CD8-positive, alpha-beta memory T cell (primary cell): ENCODE results near the gene CDH8. TPM values are rescaled to one million over a fixed set of nuclear protein-coding genes. Genes with fewer than 3 reads are reported as not detected.

Source experiments
- CTCF ChIA-PET: fragments of 350-600 bp; sonication (Branson Sonifier 250); formaldehyde crosslinking; loops from one replicate; lab custom pipeline; 2021; ENCODE audit warnings: antibody characterized with exemption; lab: Charles Lee
- POLR2A ChIA-PET: fragments of 350-600 bp; sonication (Branson Sonifier 250); formaldehyde crosslinking; loops from one replicate; lab custom pipeline; 2021; ENCODE audit warnings: antibody characterized with exemption; lab: Charles Lee
- DNase-seq, 5 donors: peaks; one replicate each; pipeline versions ENCODE4 v3.0.0 to v3.0.0-alpha.2; 2020 to 2022; ENCODE audit warnings: mixed read lengths in 1 of 5
- H3K27ac ChIP-seq: one replicate; pipeline ENCODE4 v1.7.0; 2013; ENCODE audit warnings: low read depth, mild to moderate bottlenecking, low read length, moderate library complexity
- H3K27me3 ChIP-seq: 2 replicates; pipeline ENCODE4 v1.7.0; 2013; ENCODE audit warnings: low read length, mild to moderate bottlenecking; ENCODE audit not compliant: insufficient read depth, poor library complexity, severe bottlenecking
- H3K36me3 ChIP-seq: 2 replicates; pipeline ENCODE4 v1.7.0; 2013; ENCODE audit warnings: mild to moderate bottlenecking, low read length, moderate library complexity; ENCODE audit not compliant: insufficient read depth
- H3K4me1 ChIP-seq: 2 replicates; pipeline ENCODE4 v1.7.0; 2013; ENCODE audit warnings: mild to moderate bottlenecking, low read length, moderate library complexity; ENCODE audit not compliant: insufficient read depth
- H3K4me3 ChIP-seq: 2 replicates; pipeline ENCODE4 v1.7.0; 2013; ENCODE audit warnings: mild to moderate bottlenecking, low read length
- H3K9me3 ChIP-seq: 2 replicates; pipeline ENCODE4 v1.7.0; 2013; ENCODE audit warnings: mild to moderate bottlenecking, low read length
- H3K27ac Mint-ChIP-seq, 8 donors: one replicate each; pipeline ENCODE4 v1.8.0; 2020 to 2021; ENCODE audit warnings: mixed read lengths in 8 of 8, mild to moderate bottlenecking in 6 of 8, inconsistent platforms in 3 of 8, moderate library complexity in 3 of 8
- H3K27me3 Mint-ChIP-seq, 2 donors: one replicate each; pipeline ENCODE4 v1.8.0; 2020 to 2021; ENCODE audit warnings: mixed read lengths in 2 of 2, mild to moderate bottlenecking in 1 of 2, moderate library complexity in 1 of 2
- H3K36me3 Mint-ChIP-seq, 3 donors: one replicate each; pipeline ENCODE4 v1.8.0; 2020 to 2021; ENCODE audit warnings: mixed read lengths in 3 of 3, inconsistent platforms in 1 of 3, mild to moderate bottlenecking in 1 of 3
- H3K4me1 Mint-ChIP-seq, 3 donors: one replicate each; pipeline ENCODE4 v1.8.0; 2020 to 2021; ENCODE audit warnings: mixed read lengths in 3 of 3, inconsistent platforms in 1 of 3, mild to moderate bottlenecking in 1 of 3
- H3K4me3 Mint-ChIP-seq, 7 donors: one replicate each; pipeline ENCODE4 v1.8.0; 2020 to 2021; ENCODE audit warnings: mixed read lengths in 7 of 7, mild to moderate bottlenecking in 6 of 7, moderate library complexity in 4 of 7, inconsistent platforms in 2 of 7
- H3K9me3 Mint-ChIP-seq, 5 donors: one replicate each; pipeline ENCODE4 v1.8.0; 2020 to 2022; ENCODE audit warnings: mixed read lengths in 5 of 5, mild to moderate bottlenecking in 3 of 5, moderate library complexity in 2 of 5, inconsistent platforms in 1 of 5
- polyA plus RNA-seq: library from polyadenylated mRNA; unstranded; fragments of 300-500 nt; fragmentation: Illumina TruSeq; gene quantifications from one replicate; pipeline ENCODE4 v1.2.3, GENCODE V29; 2021
- total RNA-seq, 2 experiments: library from RNA; stranded (reverse); gene quantifications; one replicate each; pipeline ENCODE4 v1.2.3, GENCODE V29; 2021

CDH8 gene
- total and polyA plus RNA-seq, 3 experiments from 2014 or later = not detected

DNA sequence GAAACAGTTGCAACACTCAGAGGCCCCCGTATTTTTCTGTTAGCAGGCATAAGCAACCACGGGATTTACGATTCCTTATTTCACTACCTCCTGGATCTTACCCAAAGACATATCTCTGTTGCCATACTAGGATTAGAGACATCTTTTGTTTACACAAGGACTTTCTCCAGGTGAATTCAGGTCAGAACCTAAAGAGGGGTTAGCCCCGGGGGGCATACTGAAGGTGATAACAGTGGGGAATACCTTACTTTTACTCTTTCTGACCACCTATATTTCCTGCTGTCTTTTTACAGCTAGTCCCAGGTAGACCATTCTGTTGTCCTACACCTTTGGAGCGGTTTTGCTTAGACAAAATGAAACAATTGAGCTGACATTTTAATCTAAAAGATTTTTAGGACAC, 27.9 kb upstream of the CDH8 start:
- DNase-seq = no peak
- CTCF ChIA-PET = no interaction called here
- H3K9me3 ChIP-seq = no peaks in the 10 kb centered on the region
- no peak overlapping the region for H3K27ac Mint-ChIP-seq
- no peaks in the 10 kb centered on the region for H3K4me1 Mint-ChIP-seq
- H3K4me1 ChIP-seq = no peaks in the 10 kb centered on the region
- H3K36me3 Mint-ChIP-seq = no peaks in the 10 kb centered on the region
- H3K36me3 ChIP-seq = no peaks in the 10 kb centered on the region
- POLR2A ChIA-PET = no interaction called here
- H3K4me3 Mint-ChIP-seq = no peak overlapping the region
- H3K27me3 Mint-ChIP-seq = no peaks in the 10 kb centered on the region
- no peaks in the 10 kb centered on the region for H3K27me3 ChIP-seq
- H3K4me3 ChIP-seq = no peak overlapping the region
- no peak overlapping the region for H3K27ac ChIP-seq
- peaks cover 10 to 39% (median 16%) of the 10 kb centered on the region in 5 donors for H3K9me3 Mint-ChIP-seq

DNA sequence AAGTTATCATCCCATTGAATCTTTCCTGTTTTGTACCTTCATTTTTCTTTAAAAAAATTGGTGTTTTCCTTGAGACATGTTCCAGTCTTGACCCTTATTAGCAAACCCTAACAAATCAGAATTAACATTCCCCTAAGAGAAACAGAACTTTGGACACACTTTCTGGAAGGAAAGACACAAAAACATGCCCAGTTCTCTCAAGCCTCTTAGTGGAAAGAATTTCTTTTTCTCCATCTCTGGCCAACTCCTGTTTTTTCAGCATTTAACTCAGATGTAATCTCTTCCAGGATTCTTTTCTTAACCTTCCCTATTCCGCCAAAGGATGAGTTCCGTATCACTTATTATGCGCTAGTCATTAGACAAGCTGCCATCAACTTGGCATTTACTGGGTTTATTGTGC, 23.9 kb upstream of the CDH8 start:
- DNase-seq = no peak
- no peaks in the 10 kb centered on the region for H3K36me3 ChIP-seq
- H3K9me3 ChIP-seq = no peaks in the 10 kb centered on the region
- no peaks in the 10 kb centered on the region for H3K4me1 ChIP-seq
- peaks cover 11 to 44% (median 19%) of the 10 kb centered on the region in 5 donors for H3K9me3 Mint-ChIP-seq
- POLR2A ChIA-PET = no interaction called here
- H3K4me3 Mint-ChIP-seq = no peak overlapping the region
- H3K27ac Mint-ChIP-seq = no peak overlapping the region
- CTCF ChIA-PET = no interaction called here
- no peak overlapping the region for H3K27ac ChIP-seq
- no peaks in the 10 kb centered on the region for H3K27me3 Mint-ChIP-seq
- no peaks in the 10 kb centered on the region for H3K4me1 Mint-ChIP-seq
- peaks cover 0 to 3% (median 0%) of the 10 kb centered on the region in 3 donors for H3K36me3 Mint-ChIP-seq
- H3K4me3 ChIP-seq = no peak overlapping the region
- no peaks in the 10 kb centered on the region for H3K27me3 ChIP-seq

DNA sequence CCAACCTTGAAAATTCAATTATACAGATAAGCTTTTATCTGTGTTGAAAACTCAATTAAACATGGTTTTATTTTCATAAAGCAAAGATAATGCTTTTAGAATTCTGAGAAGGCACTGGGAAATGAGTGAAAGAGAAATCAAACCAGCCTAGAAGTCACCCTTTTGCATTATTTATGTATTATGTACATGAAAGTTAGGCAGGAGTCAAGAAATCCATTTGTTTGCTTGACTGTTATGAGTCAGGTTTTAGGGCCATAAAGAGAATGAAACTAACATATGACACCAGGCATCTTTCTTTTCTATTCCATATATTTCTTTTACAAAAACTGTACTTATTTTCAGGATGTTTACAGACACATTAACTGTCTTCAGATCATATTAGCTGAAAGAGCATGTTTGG, 23.3 kb upstream of the CDH8 start:
- Histone ChIP-seq H3K36me3 (no peaks in the 10 kb centered on the region), H3K27ac (no peak overlapping the region), H3K9me3 (no peaks in the 10 kb centered on the region), H3K4me1 (no peaks in the 10 kb centered on the region), H3K4me3 (no peak overlapping the region), H3K27me3 (no peaks in the 10 kb centered on the region)
- no peaks in the 10 kb centered on the region for H3K27me3 Mint-ChIP-seq
- ChIA-PET CTCF (no interaction called here), POLR2A (no interaction called here)
- DNase-seq = no peak
- peaks cover 0 to 3% (median 0%) of the 10 kb centered on the region in 3 donors for H3K36me3 Mint-ChIP-seq
- H3K27ac Mint-ChIP-seq = no peak overlapping the region
- no peak overlapping the region for H3K4me3 Mint-ChIP-seq
- H3K9me3 Mint-ChIP-seq = peaks cover 15 to 43% (median 19%) of the 10 kb centered on the region in 5 donors
- no peaks in the 10 kb centered on the region for H3K4me1 Mint-ChIP-seq

DNA sequence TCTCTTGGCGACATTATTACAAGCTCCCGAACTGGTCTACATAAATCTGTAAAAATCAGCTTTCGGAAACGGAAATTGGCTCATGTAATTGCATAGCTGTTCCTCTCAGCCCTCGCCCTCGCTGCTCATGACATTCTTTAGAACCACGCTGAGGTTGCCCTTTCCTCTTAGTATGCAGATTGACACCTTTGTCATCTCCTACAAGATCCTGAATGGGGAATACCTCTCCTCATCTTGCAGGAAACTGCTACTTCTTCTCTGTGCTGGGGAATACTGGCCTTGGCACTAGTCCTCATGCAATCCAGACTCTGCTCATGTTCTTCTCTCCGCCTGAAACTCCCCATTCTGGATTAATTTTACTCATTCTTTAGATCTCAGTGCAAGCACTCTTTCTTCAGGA, 22.2 kb upstream of the CDH8 start:
- POLR2A ChIA-PET = no interaction called here
- H3K9me3 Mint-ChIP-seq = peaks cover 15 to 36% (median 21%) of the 10 kb centered on the region in 5 donors
- no peaks in the 10 kb centered on the region for H3K9me3 ChIP-seq

DNA sequence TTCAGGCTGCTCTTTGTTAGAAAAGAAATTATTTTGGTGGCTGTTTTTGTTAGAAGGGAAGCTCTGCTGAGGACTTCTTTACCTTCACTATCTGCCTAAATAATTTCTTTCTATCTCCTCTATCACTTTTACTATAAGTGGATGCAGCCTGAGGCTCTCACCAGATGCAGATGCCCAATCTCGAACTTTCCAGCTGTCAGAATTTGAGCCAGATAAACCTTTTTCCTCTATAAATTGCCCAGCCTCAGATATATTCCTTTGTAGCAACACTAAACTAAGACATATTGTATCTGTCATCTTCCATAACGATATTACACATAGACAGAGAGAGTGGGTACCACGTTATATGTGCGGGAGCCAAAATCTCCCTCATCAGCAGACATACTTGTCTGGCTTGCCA, 15.7 kb upstream of the CDH8 start:
- H3K27me3 Mint-ChIP-seq = no peaks in the 10 kb centered on the region
- no peaks in the 10 kb centered on the region for H3K36me3 Mint-ChIP-seq
- H3K9me3 ChIP-seq = no peaks in the 10 kb centered on the region
- POLR2A ChIA-PET = no interaction called here
- H3K9me3 Mint-ChIP-seq = peaks cover 17 to 43% (median 25%) of the 10 kb centered on the region in 5 donors
- H3K27me3 ChIP-seq = no peaks in the 10 kb centered on the region
- no peaks in the 10 kb centered on the region for H3K4me1 ChIP-seq
- no peak overlapping the region for H3K27ac ChIP-seq
- CTCF ChIA-PET = no interaction called here
- no peak overlapping the region for H3K4me3 Mint-ChIP-seq
- no peak overlapping the region for H3K4me3 ChIP-seq
- H3K4me1 Mint-ChIP-seq = no peaks in the 10 kb centered on the region
- no peak for DNase-seq
- no peak overlapping the region for H3K27ac Mint-ChIP-seq
- no peaks in the 10 kb centered on the region for H3K36me3 ChIP-seq

More for the DNA sequence above, 22.2 kb upstream of the CDH8 start:
- Histone ChIP-seq H3K4me1 (no peaks in the 10 kb centered on the region), H3K27ac (no peak overlapping the region), H3K36me3 (no peaks in the 10 kb centered on the region), H3K4me3 (no peak overlapping the region), H3K27me3 (no peaks in the 10 kb centered on the region)
- no peak for DNase-seq
- Mint-ChIP-seq H3K4me3 (no peak overlapping the region), H3K27me3 (no peaks in the 10 kb centered on the region), H3K36me3 (peaks cover 0 to 3% (median 0%) of the 10 kb centered on the region in 3 donors), H3K4me1 (no peaks in the 10 kb centered on the region), H3K27ac (no peak overlapping the region)
- CTCF ChIA-PET = no interaction called here

DNA sequence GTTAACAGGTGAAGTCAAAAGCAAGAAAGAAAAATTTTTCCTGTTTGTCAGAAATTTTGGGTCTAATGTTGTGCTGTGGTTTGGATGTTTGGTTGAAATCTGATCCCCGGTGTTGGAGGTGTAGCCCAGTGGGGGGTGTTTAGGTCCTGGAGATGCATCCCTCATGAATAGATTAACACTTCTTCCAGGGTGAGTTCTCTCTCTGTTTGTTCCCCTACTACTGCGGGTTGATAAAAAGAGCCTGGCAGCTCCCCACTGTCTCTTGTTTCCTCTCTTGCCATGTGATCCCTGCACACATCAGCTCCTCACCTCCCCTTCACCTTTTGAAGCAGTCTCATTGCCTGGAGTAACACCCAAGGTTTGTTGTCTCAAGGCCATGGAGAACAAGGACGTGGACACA, 14.6 kb upstream of the CDH8 start:
- Histone ChIP-seq H3K27me3 (no peaks in the 10 kb centered on the region), H3K36me3 (no peaks in the 10 kb centered on the region), H3K4me1 (no peaks in the 10 kb centered on the region), H3K9me3 (no peaks in the 10 kb centered on the region), H3K27ac (no peak overlapping the region), H3K4me3 (no peak overlapping the region)
- DNase-seq = no peak
- Mint-ChIP-seq H3K36me3 (no peaks in the 10 kb centered on the region), H3K4me3 (no peak overlapping the region), H3K4me1 (no peaks in the 10 kb centered on the region), H3K27me3 (no peaks in the 10 kb centered on the region), H3K9me3 (peaks cover 24 to 45% (median 33%) of the 10 kb centered on the region in 5 donors), H3K27ac (no peak overlapping the region)
- POLR2A ChIA-PET = no interaction called here
- CTCF ChIA-PET = no interaction called here

DNA sequence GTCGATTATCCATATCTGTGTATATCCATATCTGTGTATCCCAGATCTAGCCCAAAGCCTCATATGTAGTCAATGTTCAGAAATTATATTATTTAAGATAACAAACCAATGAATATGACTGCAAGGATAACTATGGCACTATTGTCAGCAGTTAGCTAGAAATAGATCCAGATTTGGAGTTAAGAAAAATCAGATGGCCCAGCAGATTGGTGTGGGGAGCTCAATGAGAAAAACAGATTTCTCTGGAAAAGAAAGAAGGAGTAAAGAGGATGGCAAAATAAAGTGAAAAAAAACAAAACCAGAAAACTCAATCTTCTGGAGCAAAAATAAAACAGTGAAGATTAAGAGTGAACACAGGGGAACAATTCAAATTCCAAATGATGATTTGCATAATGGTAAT, 10.6 kb upstream of the CDH8 start:
- Histone ChIP-seq H3K36me3 (no peaks in the 10 kb centered on the region), H3K4me1 (no peaks in the 10 kb centered on the region), H3K27me3 (no peaks in the 10 kb centered on the region), H3K27ac (no peak overlapping the region), H3K4me3 (no peak overlapping the region), H3K9me3 (no peaks in the 10 kb centered on the region)
- no peak overlapping the region for H3K4me3 Mint-ChIP-seq
- ChIA-PET CTCF (no interaction called here), POLR2A (no interaction called here)
- no peaks in the 10 kb centered on the region for H3K36me3 Mint-ChIP-seq
- DNase-seq = no peak
- H3K4me1 Mint-ChIP-seq = no peaks in the 10 kb centered on the region
- no peak overlapping the region for H3K27ac Mint-ChIP-seq
- no peaks in the 10 kb centered on the region for H3K27me3 Mint-ChIP-seq
- peaks cover 18 to 36% (median 26%) of the 10 kb centered on the region in 5 donors for H3K9me3 Mint-ChIP-seq

DNA sequence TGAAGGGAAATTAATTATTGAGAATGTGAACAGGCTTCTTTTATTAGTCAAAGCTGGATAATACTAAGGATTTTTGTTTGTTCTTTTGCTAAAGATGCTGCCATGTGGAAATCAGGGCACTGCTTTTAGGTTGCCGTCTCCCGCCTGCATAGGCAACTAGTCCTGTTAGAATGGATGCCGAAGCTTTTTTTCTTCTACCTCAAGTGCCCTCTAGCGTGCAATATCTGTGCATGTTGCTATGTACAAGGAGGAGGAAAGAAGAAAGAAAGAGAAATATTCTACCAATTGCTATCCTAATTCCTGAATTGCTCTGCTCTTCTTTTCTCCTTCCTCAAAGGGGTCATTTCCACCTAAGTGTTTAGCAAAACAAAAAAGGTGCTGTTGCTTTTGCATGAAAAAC, 5.2 kb upstream of the CDH8 start:
- POLR2A ChIA-PET = no interaction called here
- Mint-ChIP-seq H3K36me3 (no peaks in the 10 kb centered on the region), H3K27ac (no peak overlapping the region), H3K9me3 (peaks cover 16 to 34% (median 19%) of the 10 kb centered on the region in 5 donors), H3K4me3 (no peak overlapping the region), H3K27me3 (no peaks in the 10 kb centered on the region), H3K4me1 (no peaks in the 10 kb centered on the region)
- no peak overlapping the region for H3K27ac ChIP-seq
- H3K27me3 ChIP-seq = no peaks in the 10 kb centered on the region
- H3K36me3 ChIP-seq = no peaks in the 10 kb centered on the region
- no peak for DNase-seq
- H3K9me3 ChIP-seq = no peaks in the 10 kb centered on the region
- H3K4me3 ChIP-seq = no peak overlapping the region
- H3K4me1 ChIP-seq = no peaks in the 10 kb centered on the region
- CTCF ChIA-PET = no interaction called here

DNA sequence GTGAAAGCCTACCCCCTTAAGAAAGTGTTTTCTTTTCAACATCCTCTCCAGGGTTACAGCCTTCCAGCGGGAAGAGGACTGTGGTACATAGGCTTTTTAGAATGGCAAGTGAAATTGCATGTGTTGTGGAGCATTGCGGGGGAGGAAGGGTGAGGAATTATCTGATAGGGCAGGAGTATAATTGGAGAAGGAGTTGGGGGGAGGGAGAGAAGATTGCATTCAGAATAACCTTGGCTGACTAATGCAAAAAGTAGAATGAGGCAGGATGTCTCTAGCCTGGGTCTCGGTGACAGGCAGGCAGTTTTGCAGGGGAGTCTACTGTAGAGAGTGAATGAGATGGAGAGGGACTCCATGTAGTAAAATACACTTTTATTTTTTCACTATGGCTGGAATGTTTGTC, 2.4 kb upstream of the CDH8 start:
- Histone ChIP-seq H3K27ac (no peak overlapping the region), H3K4me1 (no peaks in the 10 kb centered on the region), H3K4me3 (no peak overlapping the region), H3K9me3 (no peaks in the 10 kb centered on the region), H3K27me3 (no peaks in the 10 kb centered on the region), H3K36me3 (no peaks in the 10 kb centered on the region)
- ChIA-PET CTCF (no interaction called here), POLR2A (no interaction called here)
- H3K4me3 Mint-ChIP-seq = no peak overlapping the region
- no peak for DNase-seq
- peaks cover 4 to 5% of the 10 kb centered on the region in 2 donors for H3K27me3 Mint-ChIP-seq
- H3K9me3 Mint-ChIP-seq = peaks cover 6 to 30% (median 26%) of the 10 kb centered on the region in 5 donors
- no peak overlapping the region for H3K27ac Mint-ChIP-seq
- H3K4me1 Mint-ChIP-seq = no peaks in the 10 kb centered on the region
- no peaks in the 10 kb centered on the region for H3K36me3 Mint-ChIP-seq
